Glomerular visceral epithelial cell (primary cell): Measurements from ENCODE around the gene ERC1.
"Not testable (repeated sequence)": the region's sequence is repeated elsewhere in the genome, so short reads cannot be mapped to it uniquely, and the experiment has no call there.

Experiments used
- DNase-seq: peaks from one replicate; pipeline ENCODE4 v3.0.0-alpha.2; 2016; ENCODE audit errors: extremely low spot score

ERC1 gene

DNA sequence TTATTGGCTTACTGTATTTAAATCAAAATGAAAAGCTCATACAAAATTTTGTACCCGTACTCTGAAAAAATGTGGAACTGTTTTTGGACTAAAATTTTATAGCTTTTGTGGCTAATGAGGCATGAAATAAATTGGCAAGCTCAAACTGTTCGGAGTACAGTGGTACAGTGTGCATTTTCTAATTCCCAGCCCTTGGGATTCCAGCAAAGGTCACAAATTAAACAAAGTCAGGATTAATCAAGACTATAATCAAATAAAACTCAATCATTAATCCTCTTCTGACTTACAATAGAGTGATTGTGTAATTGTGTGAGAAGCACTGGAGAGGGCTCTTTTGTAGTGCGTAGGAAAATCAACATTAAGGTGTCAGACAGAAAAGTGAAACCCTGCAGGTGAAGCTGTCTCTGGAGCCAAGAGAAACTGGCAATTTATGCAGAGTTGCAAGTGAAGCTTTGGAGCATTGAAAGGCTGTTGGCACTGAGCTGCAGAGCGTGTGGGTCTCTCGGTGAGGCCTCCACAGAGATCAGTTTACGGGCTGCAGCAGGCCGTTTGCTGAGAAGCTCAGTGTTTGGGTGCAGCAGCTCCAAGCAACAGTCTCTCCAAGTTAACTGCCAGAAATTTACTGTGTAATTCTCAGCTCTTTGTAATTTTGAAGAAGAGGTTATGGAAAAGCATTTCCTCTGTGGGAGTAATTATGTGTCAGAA, 327.5 kb downstream of the ERC1 start:
- peak; percentile 24 for DNase-seq

DNA sequence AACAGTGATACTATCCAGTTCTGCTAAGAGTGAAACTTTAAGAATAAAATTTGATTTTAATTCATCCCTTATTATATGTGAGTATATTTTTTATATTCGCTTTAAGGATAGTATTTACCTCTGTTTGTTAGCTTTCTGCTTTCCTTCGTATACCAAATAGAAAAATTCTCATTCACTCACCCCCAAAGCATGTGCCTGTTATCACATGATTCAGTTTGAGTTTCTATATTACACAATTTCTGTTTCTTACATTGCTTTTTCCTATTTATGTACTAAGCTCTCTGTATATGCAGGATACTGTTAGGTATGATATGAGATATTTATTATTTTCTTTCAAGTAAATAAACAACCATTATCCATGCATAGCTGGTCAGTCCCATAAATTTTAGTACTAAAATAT, 328.2 kb downstream of the ERC1 start:
- no peak for DNase-seq

- DNase-seq, result no peak
Observed at GRCh38 chr12:1320021-1320420, 329.0 kb downstream of the ERC1 start.

DNA sequence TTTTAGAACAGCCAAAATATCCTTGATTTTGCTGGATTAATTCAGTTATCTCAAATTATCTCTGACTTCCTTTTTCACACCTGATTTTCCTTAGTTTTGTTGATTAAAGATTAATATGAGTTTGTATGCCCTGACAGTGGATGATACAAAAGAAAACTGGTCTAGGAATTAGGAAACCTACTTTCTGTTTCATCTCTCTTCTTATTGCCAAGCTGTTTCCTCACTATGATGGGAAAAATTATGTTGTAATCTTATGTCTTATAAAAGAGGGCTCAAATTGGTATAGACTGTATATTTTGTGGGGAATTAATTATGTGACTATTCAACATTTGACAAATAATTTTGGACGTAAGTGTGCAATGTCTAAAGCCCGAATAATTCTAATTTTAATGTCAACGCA, 331.8 kb downstream of the ERC1 start:
- DNase-seq, result no peak

GRCh38 chr12:1324099-1324498, 333.1 kb downstream of the ERC1 start:
- no peak for DNase-seq

DNA sequence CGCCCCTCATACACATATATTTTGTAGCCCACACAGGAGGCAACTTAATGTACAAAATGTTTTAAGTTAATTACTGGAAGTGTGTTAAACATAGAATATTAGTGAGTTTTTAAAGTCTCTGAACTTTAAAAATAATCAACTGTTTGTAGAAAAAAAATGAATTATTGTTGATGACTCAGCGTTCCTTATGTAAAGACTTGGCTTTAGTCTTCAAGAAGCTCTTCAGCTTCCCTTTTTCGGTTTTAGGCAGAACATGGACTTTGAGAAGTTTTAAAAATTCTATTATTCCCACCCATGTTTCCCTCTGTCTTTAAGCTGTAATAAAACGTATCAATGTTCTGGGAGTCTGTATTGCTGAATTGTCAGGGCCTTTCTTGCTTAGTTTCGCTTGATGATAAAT, 333.9 kb downstream of the ERC1 start:
- no peak for DNase-seq

DNA sequence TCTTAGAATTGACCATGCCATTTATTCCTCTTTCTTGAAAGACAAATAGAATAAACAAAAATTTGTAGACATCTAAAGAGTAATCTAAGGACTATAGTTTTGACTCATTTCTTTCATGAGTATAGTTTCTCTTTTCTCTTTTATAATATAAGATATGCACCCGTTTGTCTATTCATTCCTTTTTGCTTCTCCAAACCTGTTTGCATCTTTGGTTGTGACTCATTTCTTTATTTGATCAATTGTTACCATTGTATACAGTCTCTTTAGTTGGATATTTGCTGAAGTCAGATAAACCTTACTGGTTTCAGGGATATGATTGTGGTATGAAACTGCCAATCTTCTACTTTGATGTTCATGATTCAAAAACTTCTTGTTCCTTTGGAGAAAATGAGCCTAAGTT, 334.6 kb downstream of the ERC1 start:
- no peak for DNase-seq

GRCh38 chr12:1326258-1326657, 335.2 kb downstream of the ERC1 start:
- DNase-seq, result no peak

DNA sequence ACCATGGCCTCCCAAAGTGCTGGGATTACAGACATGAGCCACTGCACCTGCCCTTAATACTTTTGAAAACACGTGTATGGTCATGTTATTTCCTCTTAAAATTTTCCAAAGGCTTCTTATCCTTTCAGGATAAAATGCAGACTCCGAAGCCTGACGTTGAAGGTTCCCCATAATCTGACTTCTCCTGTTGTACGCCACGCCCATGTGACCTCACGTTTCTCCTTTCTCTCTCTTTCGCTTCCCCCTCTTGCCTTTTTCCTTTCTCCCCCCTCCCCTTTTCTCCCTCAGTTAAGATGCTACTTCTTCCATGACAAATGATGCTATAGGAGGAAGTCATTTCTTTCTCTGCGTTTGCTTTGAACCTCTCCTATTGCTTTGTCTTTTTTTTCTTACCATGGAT, 337.4 kb downstream of the ERC1 start:
- DNase-seq, result no peak

DNA sequence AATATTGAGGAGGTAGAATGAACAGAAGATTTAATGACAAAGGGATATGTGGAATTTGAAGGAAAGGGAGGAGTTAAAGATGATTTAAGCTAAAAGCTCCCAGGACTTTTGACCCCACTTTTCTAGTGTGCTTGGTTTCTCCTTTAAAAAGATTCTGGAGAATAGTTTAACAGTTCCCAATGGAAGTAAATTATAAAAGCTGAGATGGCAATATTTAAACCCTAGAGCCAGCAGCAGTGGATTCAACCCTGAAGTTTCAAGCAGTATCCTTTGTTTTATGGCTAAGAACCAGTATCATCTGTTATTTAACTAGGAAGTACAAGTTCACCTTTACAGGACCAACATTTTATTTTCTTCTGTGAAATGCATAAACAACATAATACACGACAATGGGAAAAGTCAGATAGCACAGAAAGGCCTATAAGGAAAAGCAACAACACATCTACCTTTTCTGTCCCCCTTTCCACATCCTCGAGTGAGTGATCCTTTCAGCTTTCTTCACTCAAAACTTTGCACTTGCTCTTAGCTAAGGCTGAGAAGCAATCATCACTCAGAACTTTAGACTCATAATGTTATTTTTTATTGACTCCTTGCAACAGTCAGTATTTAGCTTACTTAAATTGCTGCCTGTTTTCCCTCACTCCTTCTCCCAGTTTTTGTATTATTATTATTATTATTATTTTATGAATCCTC, 338.9 kb downstream of the ERC1 start:
- DNase-seq, result no peak

GRCh38 chr12:1330477-1330827, 339.4 kb downstream of the ERC1 start:
- DNase-seq, result no peak

DNA sequence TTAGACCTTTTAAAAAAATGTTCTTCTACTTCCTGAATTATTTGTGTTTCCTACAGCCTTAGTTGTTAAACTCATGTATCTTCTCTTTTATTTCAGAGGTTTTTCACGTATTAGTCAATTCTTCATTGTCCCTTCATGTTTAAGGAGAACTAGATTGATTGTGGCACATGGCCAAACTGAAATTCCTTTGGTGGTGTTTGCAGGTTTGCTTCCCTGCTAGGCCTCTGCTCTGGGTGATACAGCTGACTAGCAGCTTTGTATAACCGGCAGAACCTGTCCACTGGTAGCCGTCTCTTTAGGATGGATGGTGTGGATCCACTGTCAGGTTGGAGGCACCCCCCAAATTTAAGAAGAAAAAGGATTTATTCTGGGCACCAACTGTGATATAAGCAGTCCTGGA, 341.3 kb downstream of the ERC1 start:
- DNase-seq, result no peak

DNA sequence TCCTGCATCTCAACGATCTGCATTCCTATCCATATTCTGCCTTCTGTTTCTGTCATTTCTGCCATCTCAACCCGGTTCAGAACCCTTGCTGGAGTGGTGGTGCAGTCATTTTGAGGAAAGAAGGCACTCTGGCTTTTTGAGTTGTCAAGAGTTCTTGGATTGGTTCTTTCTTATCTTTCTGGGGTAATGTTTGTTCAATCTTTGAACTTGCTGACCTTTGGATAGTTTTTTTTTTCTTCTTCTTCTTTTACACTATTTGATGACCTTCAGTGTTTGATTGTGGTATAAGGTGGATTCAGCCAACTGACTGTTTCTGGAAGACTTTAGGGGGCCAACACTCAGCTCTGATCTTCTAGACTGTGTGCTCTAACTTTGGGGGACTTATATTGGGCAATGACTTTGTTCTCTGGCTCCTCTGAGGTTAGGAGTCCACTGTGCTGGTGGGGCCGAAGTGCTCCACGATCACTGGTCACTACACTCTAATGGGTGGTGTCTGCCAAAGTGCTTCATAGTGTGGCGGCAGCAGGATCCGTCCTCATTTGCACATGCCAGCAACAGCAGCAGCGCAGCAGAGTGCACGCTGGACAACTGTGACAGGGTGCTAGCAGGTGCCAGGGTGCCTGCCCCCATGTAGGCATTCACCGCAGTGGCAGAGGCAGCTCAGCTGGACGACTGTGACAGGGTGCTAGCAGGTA, 347.6 kb downstream of the ERC1 start:
- DNase-seq, result no peak

GRCh38 chr12:1339178-1339541, 348.1 kb downstream of the ERC1 start:
- DNase-seq, result not testable (repeated sequence)

DNA sequence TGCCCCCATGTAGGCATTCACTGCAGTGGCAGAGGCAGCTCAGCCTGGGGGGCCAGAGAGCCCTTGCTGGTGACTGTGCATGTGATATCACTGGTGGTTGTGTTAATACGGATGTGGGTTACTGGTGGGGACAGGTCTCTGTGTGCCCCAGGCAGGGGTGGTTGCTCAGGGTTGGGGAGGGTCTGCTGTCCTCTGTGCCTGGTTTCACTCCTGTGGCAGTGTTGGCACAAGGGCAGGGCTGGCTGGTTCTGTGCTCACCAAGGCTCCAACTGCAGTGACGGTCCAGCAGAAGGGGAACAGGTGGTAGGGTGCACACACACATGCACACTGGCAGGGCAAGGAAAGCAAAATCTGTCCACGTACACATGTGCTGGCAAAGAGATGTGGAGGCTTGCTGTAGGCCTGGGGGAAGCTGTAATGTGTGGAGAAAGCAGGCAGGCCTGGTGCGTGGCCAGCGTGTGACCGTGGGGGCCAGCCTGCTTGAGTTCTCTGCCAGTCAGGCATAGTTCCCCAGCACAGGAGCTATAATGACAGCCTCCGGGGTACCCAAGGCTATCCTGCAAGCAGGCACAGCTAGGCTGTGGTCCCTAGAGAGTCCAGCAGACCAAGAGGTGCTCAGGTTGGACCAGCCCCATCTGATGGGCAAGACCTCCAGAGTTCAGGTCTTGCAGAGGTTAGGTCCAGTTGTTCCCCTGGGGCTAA, 348.7 kb downstream of the ERC1 start:
- DNase-seq, result no peak

DNA sequence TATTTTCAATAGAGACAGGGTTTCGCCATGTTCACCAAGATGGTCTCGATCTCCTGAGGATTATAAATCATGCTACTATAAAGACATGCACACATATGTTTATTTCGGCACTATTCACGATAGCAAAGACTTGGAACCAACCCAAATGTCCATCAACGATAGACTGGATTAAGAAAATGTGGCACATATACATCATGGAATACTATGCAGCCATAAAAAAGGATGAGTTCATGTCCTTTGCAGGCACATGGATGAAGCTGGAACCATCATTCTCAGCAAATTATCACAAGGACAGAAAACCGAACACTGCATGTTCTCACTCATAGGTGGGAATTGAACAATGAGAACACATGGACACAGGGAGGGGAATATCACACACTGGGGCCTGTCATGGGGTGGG, 350.2 kb downstream of the ERC1 start:
- not testable (repeated sequence) for DNase-seq

GRCh38 chr12:1343422-1343821, 352.4 kb downstream of the ERC1 start:
- no peak for DNase-seq

- DNase-seq, result no peak
Observed at GRCh38 chr12:1344245-1344644, 353.2 kb downstream of the ERC1 start.

DNA sequence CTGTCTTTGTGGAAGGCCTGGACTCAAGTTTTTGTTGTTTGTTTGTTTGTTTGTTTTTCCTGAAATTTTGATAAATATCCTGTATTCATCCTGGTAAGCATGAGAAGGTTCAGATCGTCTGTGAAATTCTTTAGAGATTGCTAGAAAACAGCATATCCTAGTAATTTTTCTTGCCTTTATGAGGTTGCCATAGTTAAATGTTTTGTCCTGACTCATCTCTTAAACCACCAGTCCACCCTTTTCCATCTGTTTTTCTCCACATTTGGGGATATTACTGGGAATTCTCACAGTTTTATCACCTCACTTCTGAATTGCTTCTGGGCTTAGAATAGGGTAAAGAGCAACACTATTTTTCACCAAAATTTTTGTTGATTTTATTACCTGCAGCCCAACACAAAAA, 355.1 kb downstream of the ERC1 start:
- DNase-seq, result no peak

DNA sequence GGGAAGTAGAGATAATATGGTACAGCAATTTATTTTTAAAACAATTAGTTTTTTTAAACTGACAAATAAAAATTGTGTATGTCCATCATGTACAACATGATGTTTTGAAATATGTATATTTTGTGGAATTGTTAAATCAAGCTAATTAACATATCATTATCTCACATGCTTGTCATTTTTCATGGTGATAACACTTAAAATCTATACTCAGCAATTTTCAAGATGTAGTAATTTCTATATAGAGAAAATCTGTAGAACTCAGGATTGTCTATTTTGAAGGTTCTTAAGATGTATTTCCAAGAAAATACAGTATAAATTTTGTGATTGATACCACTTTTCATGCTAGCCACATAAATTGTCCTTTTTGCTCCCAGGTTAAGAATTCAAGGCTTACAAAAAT, 356.3 kb downstream of the ERC1 start:
- DNase-seq, result no peak

DNA sequence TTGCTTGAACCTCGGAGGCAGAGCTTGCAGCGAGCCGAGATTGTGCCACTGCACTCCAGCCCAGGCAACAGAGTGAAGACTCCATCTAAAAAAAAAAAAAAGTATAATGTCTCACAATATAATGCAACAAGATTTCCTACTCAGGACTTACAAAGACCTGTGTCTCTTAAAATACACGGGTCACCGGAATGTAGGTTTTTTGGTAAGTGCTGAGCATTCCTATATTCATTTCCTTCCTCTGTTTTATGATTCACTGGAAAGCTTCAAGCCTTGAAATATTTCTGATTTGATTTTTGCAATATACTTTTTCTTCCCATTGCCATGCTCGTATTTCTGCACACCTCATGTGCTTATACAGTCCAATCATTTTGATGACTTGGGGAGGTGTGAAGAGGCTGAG, 357.6 kb downstream of the ERC1 start:
- DNase-seq, result no peak

- DNase-seq, result peak; percentile 88
Observed at GRCh38 chr12:1350055-1350933, 359.3 kb downstream of the ERC1 start.
